Fibroblast of lung (primary cell): ENCODE measurements around the gene GNB3. TPM values are rescaled to one million over a fixed set of nuclear protein-coding genes. Genes with fewer than 3 reads are reported as not detected.

ENCODE experiments used
- DNase-seq, 2 donors: peaks; one replicate each; pipeline versions ENCODE4 v3.0.0 to v3.0.0-alpha.2; 2010; ENCODE audit warnings: low read depth in 2 of 2
- H2AFZ ChIP-seq: 2 replicates; pipeline ENCODE4 v1.5.1; 2012; ENCODE audit warnings: low read length, control low read depth, inconsistent platforms
- H3K27ac ChIP-seq: 2 replicates; pipeline ENCODE4 v1.5.1; 2011; ENCODE audit warnings: low read length, control low read depth; ENCODE audit not compliant: insufficient read depth
- H3K27me3 ChIP-seq: 2 replicates; pipeline ENCODE4 v1.5.1; 2011; ENCODE audit warnings: mild to moderate bottlenecking, low read length; ENCODE audit not compliant: control insufficient read depth, insufficient read depth
- H3K36me3 ChIP-seq: 2 replicates; pipeline ENCODE4 v1.5.1; 2011; ENCODE audit warnings: low read length; ENCODE audit not compliant: control insufficient read depth, insufficient read depth
- H3K4me1 ChIP-seq: 2 replicates; pipeline ENCODE4 v1.5.1; 2011; ENCODE audit warnings: low read length; ENCODE audit not compliant: control insufficient read depth, insufficient read depth; ENCODE audit errors: extremely low read depth
- H3K4me2 ChIP-seq: 2 replicates; pipeline ENCODE4 v1.5.1; 2011; ENCODE audit warnings: low read length, control low read depth; ENCODE audit not compliant: insufficient read depth; ENCODE audit errors: extremely low read depth
- H3K4me3 ChIP-seq, 4 experiments: fragments of 200-600 bp in 1 of 4; sonication (generic) in 1 of 4; replicated peaks in 1 of 4; 2 replicates each; pipeline ENCODE4 v1.5.1; 2011 to 2016; ENCODE audit warnings: low read length in 4 of 4, low read depth in 3 of 4, mild to moderate bottlenecking in 3 of 4, control low read depth in 2 of 4, inconsistent platforms in 1 of 4, mixed read lengths in 1 of 4; ENCODE audit not compliant: insufficient read depth in 1 of 4; ENCODE audit errors: control extremely low read depth in 1 of 4
- H3K79me2 ChIP-seq: 2 replicates; pipeline ENCODE4 v1.5.1; 2012; ENCODE audit warnings: mild to moderate bottlenecking, low read length, inconsistent platforms; ENCODE audit not compliant: control insufficient read depth, insufficient read depth
- H3K9ac ChIP-seq: 2 replicates; pipeline ENCODE4 v1.5.1; 2011; ENCODE audit warnings: mild to moderate bottlenecking, low read length, control low read depth; ENCODE audit not compliant: insufficient read depth
- H3K9me3 ChIP-seq: 2 replicates; pipeline ENCODE4 v1.5.1; 2012; ENCODE audit warnings: low read depth, low read length; ENCODE audit not compliant: control insufficient read depth, insufficient read depth
- H4K20me1 ChIP-seq: 2 replicates; pipeline ENCODE4 v1.5.1; 2011; ENCODE audit warnings: low read length; ENCODE audit not compliant: control insufficient read depth, insufficient read depth; ENCODE audit errors: extremely low read depth
- CTCF ChIP-seq, 2 donors: IDR thresholded peaks in 1 of 2; conservative IDR thresholded peaks in 1 of 2; 1 replicate in 1 of 2; 2 replicates in 1 of 2; pipeline ENCODE4 v1.5.1; 2011 to 2012; ENCODE audit warnings: low read length in 2 of 2, control low read depth in 1 of 2, inconsistent platforms in 1 of 2, low read depth in 1 of 2, mild to moderate bottlenecking in 1 of 2
- EZH2 ChIP-seq: IDR thresholded peaks from 2 replicates; pipeline ENCODE4 v1.5.1; 2012; ENCODE audit warnings: low read length, control low read depth, mild to moderate bottlenecking; ENCODE audit errors: missing control alignments
- polyA plus RNA-seq, 2 donors: library from polyadenylated mRNA; depleted of rRNA in 1 of 2; stranded (reverse) in 1 of 2; unstranded in 1 of 2; fragments of >200 nt; gene quantifications; 2 replicates each; pipeline ENCODE4 v1.2.1, GENCODE V29; 2011 to 2012; ENCODE audit warnings: missing spikeins in 1 of 2
- total RNA-seq: library from RNA; depleted of rRNA; stranded (reverse); fragments of >200 nt; gene quantifications from 2 replicates; pipeline ENCODE4 v1.2.1, GENCODE V29; 2014

The GNB3 gene
- total and polyA plus RNA-seq, 2 donors (not counting 1 experiment from before 2014, with no cell fraction given) = 1.7 to 2.7 TPM

GRCh38 chr12:6847676-6848075 is 7.0 kb downstream of the GNB3 start:
- peaks cover 5% of the 10 kb centered on the region for H3K4me1 ChIP-seq
- H3K9ac ChIP-seq = no peak overlapping the region
- H2AFZ ChIP-seq = no peak overlapping the region
- TF ChIP-seq EZH2 (no peak), CTCF (conservative IDR thresholded peaks at IDR 0.05 in 1 of 2, IDR thresholded peaks at IDR 0.05 in 1 of 2; ENCODE audit: low read depth in 1 of 2, low read length in 2 of 2) (no peak)
- no peaks in the 10 kb centered on the region for H4K20me1 ChIP-seq
- no peak overlapping the region for H3K4me3 ChIP-seq
- H3K36me3 ChIP-seq = peaks cover 32% of the 10 kb centered on the region
- no peak overlapping the region for H3K4me2 ChIP-seq
- H3K79me2 ChIP-seq = peaks cover 23% of the 10 kb centered on the region
- no peak overlapping the region for H3K27ac ChIP-seq
- no peaks in the 10 kb centered on the region for H3K9me3 ChIP-seq
- DNase-seq = no peak
- no peaks in the 10 kb centered on the region for H3K27me3 ChIP-seq

- no peak overlapping the region for H3K9ac ChIP-seq
- no peaks in the 10 kb centered on the region for H4K20me1 ChIP-seq
- TF ChIP-seq CTCF (conservative IDR thresholded peaks at IDR 0.05 in 1 of 2, IDR thresholded peaks at IDR 0.05 in 1 of 2; ENCODE audit: low read depth in 1 of 2, low read length in 2 of 2) = no peak
- no peak for TF ChIP-seq EZH2
- peaks cover 39% of the 10 kb centered on the region for H3K79me2 ChIP-seq
- H3K9me3 ChIP-seq = no peaks in the 10 kb centered on the region
- H3K4me2 ChIP-seq = no peak overlapping the region
- H3K36me3 ChIP-seq = peaks cover 26% of the 10 kb centered on the region
- H3K4me1 ChIP-seq = peaks cover 17% of the 10 kb centered on the region
- no peak for DNase-seq
- H3K27me3 ChIP-seq = no peaks in the 10 kb centered on the region
- no peak overlapping the region for H3K4me3 ChIP-seq
- H2AFZ ChIP-seq = no peak overlapping the region
- no peak overlapping the region for H3K27ac ChIP-seq
These were observed 8.7 kb downstream of the GNB3 start for GRCh38 chr12:6849427-6849826.

GRCh38 chr12:6849976-6850560 is 9.3 kb downstream of the GNB3 start:
- H3K27me3 ChIP-seq = no peaks in the 10 kb centered on the region
- peaks cover 17% of the 10 kb centered on the region for H3K4me1 ChIP-seq
- peaks cover 25% of the 10 kb centered on the region for H3K36me3 ChIP-seq
- no peak overlapping the region for H3K9ac ChIP-seq
- no peaks in the 10 kb centered on the region for H3K9me3 ChIP-seq
- peaks cover 44% of the 10 kb centered on the region for H3K79me2 ChIP-seq
- no peak overlapping the region for H3K27ac ChIP-seq
- peak overlapping the region; percentile 53 to 93 (median 76) for H3K4me3 ChIP-seq
- DNase-seq = no peak
- H4K20me1 ChIP-seq = no peaks in the 10 kb centered on the region
- no peak for TF ChIP-seq EZH2
- no peak for TF ChIP-seq CTCF (conservative IDR thresholded peaks at IDR 0.05 in 1 of 2, IDR thresholded peaks at IDR 0.05 in 1 of 2; ENCODE audit: low read depth in 1 of 2, low read length in 2 of 2)
- H3K4me2 ChIP-seq = peak overlapping the region; percentile 89
- no peak overlapping the region for H2AFZ ChIP-seq
